GM04503 (cell line): ENCODE results near the gene ZNF592.

Source experiments
- DNase-seq: peaks from one replicate; pipeline ENCODE4 v3.0.0-alpha.2; 2012; ENCODE audit warnings: low read depth

ZNF592 gene

DNA sequence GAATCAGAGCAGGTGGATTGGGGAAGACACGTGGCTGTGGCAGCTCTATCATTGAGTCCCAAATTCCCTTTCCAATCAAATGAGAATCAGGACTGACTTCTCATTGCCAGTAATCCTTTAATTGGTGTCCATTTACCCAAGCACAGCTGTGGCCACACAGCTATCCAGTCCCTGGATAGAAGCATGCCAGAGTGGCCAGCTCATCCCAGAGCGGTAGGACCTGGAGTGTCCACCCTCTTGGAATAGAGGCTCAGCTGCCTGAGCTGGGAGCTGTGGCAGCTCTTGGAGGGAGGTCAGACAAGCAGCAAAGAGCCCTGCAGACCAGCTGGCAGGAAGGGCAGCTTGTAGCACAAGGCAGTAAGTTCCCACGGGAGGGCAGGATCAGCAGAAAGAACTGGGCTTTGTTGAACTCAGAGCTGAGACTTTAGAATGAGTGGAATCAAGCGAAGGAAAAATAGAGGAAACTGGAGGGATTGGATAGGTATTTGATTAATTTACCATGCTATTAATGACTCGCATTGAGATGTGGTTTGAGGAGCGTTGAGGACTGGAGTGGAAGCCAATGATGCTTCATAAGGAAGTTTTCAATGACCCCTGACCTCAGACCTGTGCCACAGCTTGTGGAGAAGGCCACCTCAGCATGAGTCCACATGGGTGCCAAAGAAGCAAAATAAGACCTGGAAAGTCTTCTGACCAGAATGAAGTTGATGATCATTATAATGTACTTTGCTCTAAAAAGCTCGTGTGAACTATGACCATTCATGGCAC lies 61.9 kb downstream of the ZNF592 start:
- no peak for DNase-seq

DNA sequence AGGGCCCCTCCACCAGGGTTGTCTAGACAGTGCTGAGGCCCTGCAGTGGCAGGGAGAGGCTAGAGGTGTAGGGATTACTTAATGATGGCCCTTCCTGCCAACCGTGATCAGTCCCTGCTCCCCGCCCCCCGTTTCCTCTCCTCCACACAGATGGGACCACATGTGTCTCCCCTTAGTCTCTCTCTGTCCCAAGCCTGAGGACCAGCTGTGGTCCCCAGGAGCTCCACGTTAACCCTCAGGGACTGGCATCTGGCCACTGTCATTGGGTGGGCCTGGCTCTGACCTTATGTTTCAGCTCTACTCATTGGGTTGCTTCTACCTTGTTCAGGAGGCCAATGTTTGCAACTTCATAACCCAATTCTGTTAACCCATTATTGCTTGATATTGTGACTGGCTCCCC lies 62.8 kb downstream of the ZNF592 start:
- no peak for DNase-seq

DNA sequence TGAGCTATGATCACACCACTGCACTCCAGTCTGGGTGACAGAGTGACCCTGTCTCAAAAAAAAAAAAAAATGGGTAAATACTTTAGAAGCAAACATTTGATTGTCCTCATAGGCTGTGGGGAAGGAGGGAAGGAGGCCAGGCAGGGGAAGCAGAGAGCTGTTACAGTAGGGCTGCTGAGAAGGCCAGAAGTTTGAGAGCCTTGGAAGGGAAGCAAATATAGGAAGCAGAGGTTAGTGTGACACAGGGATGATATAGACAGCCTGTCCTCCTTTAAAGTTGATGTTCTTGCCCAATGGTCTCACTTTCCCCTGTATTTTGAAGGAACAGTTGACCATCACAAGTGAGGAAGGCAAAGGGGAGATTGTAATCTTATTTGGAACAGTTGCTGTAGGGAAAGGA lies 63.4 kb downstream of the ZNF592 start:
- DNase-seq: no peak

DNA sequence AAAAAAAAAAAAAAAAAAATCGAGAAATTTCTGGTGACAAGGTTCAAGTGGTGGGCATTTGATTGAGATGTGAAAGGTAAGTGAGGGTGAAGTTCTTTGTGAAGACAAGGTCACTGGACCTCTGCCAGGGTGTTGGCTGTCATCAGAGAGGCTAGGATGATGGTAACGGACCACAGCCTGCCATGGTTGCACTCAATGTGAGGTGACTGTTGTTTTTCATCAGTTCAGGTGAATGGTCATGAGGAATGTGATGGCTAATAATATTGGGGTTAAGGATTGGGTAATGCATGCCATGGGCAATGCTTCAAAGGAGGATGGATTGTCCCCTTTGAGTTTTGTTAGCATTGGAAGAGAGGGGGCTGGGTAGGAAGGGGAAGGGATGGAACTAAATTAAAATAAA lies 64.5 kb downstream of the ZNF592 start:
- DNase-seq: no peak

DNA sequence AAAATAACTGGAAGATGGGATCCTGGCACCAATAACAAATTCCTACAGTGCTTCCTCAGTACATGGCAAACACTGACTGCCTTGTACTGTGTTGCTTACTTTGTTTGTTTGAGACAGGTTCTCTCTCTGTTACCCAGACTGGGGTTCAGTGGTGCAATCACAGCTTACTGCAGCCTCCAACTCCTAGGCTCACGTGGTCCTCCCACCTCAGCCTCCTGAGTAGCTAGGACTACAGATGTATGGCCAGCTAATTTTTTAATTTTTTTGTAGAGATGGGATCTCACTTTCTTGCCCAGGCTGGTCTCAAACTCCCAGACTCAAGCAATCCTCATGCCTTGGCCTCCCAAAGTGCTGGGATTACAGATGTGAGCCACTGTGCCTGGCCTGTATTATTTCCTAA lies 65.0 kb downstream of the ZNF592 start:
- no peak for DNase-seq

DNA sequence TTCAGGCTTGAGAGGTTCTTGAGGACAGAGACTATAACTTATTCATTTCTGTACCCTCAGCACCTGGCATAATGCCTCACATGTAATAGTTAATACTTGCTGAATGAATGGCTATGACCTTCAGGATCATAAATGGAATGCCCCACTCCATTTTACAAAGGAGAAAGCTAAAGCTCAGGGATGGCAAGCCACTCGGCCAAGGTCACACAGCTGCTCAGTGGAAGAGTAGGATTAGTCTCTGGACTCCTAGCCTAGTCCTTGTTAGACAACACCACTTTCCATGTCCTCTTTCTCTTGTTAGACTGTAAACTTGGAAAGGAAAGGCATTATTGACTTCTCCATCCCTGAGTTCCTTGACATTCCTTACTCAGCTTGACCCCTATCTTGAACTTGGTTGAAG lies 65.5 kb downstream of the ZNF592 start:
- DNase-seq: no peak

- no peak for DNase-seq
Observed at GRCh38 chr15:84814916-84815315, 66.5 kb downstream of the ZNF592 start.

GRCh38 chr15:84816694-84817465 lies 68.5 kb downstream of the ZNF592 start, which contains the start of gene ALPK3:
Gene ALPK3 (plus strand): TSS chr15:84817356. CDS start chr15:84817453, 97 bp downstream.
- DNase-seq: no peak

DNA sequence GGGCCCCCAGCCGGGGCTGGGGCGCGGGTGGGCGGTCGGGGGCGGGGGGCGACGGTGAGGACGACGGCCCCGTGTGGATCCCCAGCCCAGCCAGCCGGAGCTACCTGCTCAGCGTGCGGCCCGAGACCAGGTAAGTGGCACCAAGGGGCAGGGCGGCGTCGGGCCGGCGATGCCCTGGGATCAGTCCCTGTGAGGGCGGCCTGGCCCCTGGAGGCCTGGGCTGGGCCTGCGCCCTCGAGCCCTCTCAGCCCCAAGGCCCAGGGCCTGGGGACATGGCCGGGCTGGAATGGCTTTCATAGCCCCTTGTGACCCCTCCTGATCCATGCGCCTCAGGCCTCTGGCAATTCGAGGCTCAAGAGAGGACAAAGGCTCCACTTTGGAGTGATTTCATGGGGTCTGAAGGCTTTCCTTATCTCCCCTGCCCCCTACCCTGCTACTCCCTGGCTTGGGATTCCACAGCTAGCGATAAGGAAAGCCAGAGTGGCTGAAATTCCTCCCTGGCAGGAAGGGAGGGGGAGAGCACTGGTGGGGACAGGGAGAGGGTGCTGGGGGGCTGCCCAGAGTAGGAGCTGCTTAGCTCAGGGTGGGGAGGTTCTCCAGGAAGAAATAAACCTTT lies 69.2 kb downstream of the ZNF592 start:
- no peak for DNase-seq

DNA sequence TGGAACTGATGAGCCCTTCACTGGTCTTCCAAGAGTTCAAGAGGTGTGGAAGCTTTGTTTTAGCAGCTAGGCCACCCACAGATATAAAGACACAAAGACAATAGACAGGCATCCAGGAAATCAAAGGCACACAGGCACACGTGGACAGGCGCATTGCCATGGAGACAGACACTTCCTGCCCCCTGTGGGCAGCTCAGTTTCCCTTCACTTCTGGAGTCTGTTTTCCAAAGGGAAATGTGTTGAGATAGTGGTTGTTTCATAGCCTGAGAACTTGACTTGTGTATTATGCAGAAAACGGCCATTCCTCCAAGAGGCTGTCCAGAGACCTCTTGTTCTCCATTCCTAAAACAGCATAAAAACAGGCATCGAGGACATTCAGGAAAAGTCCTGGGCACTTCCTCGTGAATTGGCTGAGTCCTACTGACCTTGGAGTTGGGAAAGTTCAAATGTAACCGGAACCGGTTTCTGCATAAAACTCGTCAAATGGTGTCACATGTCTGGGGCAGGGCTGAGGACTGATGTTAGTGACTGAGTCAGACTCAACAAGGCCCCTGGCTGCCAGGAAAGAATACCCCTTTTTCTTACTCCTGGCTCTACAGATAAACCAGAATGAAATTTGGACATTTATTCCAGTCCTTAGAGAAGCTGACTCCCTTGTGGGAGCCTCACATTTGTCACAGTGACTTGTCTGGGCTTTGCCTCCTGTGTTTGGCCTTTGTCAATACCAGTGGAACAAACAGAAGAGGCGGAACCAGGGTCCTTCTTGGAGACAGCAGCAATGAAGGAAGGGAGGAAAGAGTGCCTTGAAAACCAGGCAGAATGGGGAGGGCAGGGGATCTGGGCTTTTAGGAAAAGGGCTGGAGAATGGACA lies 70.1 kb downstream of the ZNF592 start:
- no peak for DNase-seq

DNA sequence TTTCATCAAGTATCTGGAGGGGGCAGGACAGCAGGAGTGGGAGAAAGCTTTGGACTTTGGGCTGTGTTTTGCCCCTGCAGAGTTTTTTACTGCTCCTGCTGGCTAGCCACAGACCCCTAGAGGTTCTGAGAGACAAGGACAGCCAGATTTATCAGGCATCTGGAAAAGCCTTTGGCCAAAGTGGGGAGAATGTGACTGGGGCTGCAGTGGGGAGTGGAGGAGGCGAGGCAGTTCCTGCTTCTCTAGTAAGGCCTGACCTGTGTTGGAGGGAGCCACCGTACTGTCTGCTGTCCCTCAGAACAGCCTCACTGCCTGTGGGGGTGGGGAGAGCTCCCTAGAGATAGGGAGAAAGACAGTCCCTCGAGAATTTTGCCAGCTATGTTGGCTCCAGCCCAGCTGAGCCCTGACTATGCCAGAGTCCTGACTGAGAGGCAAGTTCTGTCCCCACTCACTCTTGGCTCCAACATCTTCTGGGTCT lies 70.9 kb downstream of the ZNF592 start:
- no peak for DNase-seq

- no peak for DNase-seq
Observed at GRCh38 chr15:84819791-84820190, 71.4 kb downstream of the ZNF592 start.

DNA sequence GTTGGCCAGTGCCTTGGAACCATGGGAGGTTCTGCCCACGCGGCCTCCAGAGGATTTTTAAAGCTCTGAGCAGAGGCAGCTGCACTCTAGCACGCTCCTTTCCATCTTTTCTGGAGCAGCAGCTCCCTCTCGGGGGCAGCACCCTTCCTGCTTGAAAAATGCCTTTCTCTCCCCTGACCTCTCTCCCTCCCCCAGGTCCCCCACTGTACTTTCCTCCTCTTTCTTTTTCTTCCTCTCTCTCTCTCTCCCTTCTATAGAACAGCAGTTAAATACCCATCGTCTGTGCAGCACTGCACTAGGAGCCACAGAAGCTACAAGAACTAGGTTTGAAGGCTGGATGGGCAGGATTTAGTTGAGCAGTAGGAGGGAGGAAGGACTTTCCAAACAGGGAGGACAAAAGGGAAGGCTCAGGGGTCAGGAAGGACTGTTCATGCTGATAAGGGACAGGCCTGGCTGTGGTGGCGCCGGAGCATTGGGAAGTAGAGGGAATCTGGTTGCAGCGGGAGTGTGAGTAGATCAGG lies 73.2 kb downstream of the ZNF592 start:
- DNase-seq: no peak

GRCh38 chr15:84822653-84823281 lies 74.4 kb downstream of the ZNF592 start:
- no peak for DNase-seq

GRCh38 chr15:84823282-84823878 lies 75.0 kb downstream of the ZNF592 start:
- DNase-seq: no peak

- peak; percentile 43 for DNase-seq
Observed at GRCh38 chr15:84824260-84825007, 76.0 kb downstream of the ZNF592 start.

DNA sequence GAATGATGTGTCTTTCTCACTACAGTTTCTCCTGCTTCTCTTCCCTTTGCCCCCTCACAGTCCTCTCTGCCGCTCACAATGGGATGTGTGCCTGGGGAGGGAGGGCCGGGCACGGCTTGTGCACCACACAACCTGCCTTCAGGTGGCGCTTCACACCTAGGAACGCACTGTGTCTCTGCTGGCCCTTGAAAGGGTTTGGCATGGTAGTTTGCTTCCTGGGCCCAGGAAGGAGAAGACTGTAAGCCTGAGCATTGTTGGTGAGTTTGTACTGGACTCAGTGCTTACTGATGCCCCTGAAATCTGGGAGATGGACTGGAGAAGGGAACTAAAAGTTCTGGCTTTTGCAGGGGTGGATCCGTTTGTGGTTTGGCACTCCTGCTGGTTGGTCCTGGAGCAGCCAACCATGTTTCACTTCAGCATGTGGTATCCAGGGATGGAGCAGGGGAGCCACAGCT lies 78.0 kb downstream of the ZNF592 start:
- no peak for DNase-seq

GRCh38 chr15:84827246-84827645 lies 78.9 kb downstream of the ZNF592 start:
- no peak for DNase-seq

DNA sequence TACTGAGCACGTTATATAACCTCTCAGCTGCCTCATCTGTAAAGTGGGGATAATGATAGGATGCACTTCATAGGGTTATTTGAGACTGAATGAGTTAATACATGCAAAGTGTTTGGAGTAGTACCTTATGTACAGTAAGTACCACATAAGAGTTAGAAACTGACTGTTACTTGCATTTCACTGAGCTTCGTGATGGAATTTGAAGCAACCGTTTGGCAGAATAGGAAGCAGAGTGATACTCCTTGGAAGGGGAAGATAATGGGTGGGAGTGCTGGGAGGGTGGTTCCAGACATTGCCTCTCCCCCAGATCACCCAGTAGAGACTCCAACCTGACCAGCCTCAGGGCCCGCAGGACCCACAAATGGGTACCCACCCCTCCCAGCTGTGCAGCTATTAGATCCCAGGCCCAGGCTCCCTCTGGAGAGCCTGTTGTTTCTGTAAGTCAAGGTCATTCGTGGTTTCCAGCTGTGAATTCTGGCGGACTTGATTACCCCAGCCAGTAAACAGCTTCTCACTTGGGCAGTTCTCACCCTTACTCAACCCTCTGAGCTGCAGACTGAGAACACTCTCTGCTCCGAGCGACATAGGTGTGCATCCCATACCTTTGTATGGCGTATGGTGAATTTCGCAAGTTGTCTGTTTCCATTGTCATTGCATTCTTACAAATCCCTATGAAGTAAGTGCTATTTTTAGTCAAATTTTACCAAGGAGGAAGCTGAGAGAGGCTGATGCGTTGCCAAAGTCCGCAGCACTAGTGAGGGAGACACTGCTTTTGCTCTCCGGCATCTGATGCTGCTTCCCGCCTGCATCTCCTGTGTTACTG lies 79.9 kb downstream of the ZNF592 start:
- DNase-seq: no peak
